ENCODE measurements around the gene CDH23. TPM values are rescaled to one million over a fixed set of nuclear protein-coding genes. Genes with fewer than 3 reads are reported as not detected.

CDH23 gene
- polyA plus RNA-seq, 1 donor from 2014 or later, result 6.6 TPM

- Histone ChIP-seq H3K9me3 (ENCODE audit: low read length) (no peaks in the 10 kb centered on the region), H3F3A (ENCODE audit: insufficient read depth, low read length, poor library complexity, severe bottlenecking) (no peaks in the 10 kb centered on the region), H3K79me2 (replicated peaks; ENCODE audit: insufficient read depth, low read length) (peaks cover 42% of the 10 kb centered on the region), H3K9ac (ENCODE audit: low read length) (no peak overlapping the region), H3K4me2 (ENCODE audit: low read length) (no peak overlapping the region), H3K27me3 (ENCODE audit: insufficient read depth, low read depth, low read length) (no peaks in the 10 kb centered on the region), H4K20me1 (ENCODE audit: insufficient read depth) (no peaks in the 10 kb centered on the region), H3K4me3 (ENCODE audit: low read length) (no peak overlapping the region), H3K36me3 (ENCODE audit: insufficient read depth, low read length) (peaks cover 13% of the 10 kb centered on the region), H2AFZ (ENCODE audit: low read depth, low read length) (no peak overlapping the region), H3K27ac (ENCODE audit: low read length) (no peak overlapping the region), H3K9me2 (ENCODE audit: insufficient read depth, low read length) (no peaks in the 10 kb centered on the region)
- TF ChIP-seq EP300 (conservative IDR thresholded peaks at IDR 0.05; ENCODE audit: poor library complexity, severe bottlenecking) (no peak), REST (IDR thresholded peaks at IDR 0.05; ENCODE audit: borderline replicate concordance) (no peak), POLR2AphosphoS5 (IDR thresholded peaks at IDR 0.05) (no peak), SMC3 (conservative IDR thresholded peaks at IDR 0.05; ENCODE audit: poor library complexity) (no peak), MXI1 (conservative IDR thresholded peaks at IDR 0.05; ENCODE audit: poor library complexity, severe bottlenecking) (no peak), CTCF (IDR thresholded peaks at IDR 0.05; ENCODE audit: poor library complexity, severe bottlenecking) (no peak), TAF1 (IDR thresholded peaks at IDR 0.05; ENCODE audit: low read depth) (no peak), EZH2 (IDR thresholded peaks at IDR 0.05; ENCODE audit: borderline replicate concordance, insufficient read depth, low read length, poor library complexity, severe bottlenecking) (no peak)
Measured at GRCh38 chr10:71829896-71830295, 433.2 kb downstream of the CDH23 start.

- Histone ChIP-seq H3K79me2 (replicated peaks; ENCODE audit: insufficient read depth, low read length) (peaks cover 49% of the 10 kb centered on the region), H4K20me1 (ENCODE audit: insufficient read depth) (no peaks in the 10 kb centered on the region), H3K9ac (ENCODE audit: low read length) (no peak overlapping the region), H3K36me3 (ENCODE audit: insufficient read depth, low read length) (peaks cover 6% of the 10 kb centered on the region), H3K9me3 (ENCODE audit: low read length) (no peaks in the 10 kb centered on the region), H3K4me2 (ENCODE audit: low read length) (no peak overlapping the region), H3K27me3 (ENCODE audit: insufficient read depth, low read depth, low read length) (no peaks in the 10 kb centered on the region), H3F3A (ENCODE audit: insufficient read depth, low read length, poor library complexity, severe bottlenecking) (no peaks in the 10 kb centered on the region), H3K9me2 (ENCODE audit: insufficient read depth, low read length) (no peaks in the 10 kb centered on the region), H2AFZ (ENCODE audit: low read depth, low read length) (no peak overlapping the region), H3K27ac (ENCODE audit: low read length) (no peak overlapping the region), H3K4me3 (ENCODE audit: low read length) (no peak overlapping the region)
- no peak for TF ChIP-seq MXI1 (conservative IDR thresholded peaks at IDR 0.05; ENCODE audit: poor library complexity, severe bottlenecking)
Measured at GRCh38 chr10:71830726-71831125, 434.0 kb downstream of the CDH23 start.

Measured in neural cell (in vitro differentiated cells).